HepG2 (cell line): Measurements from ENCODE around the gene CLCN4. TPM values are rescaled to one million over a fixed set of nuclear protein-coding genes. Genes with fewer than 3 reads are reported as not detected.

ENCODE experiments used
- DDIT3 ChIP-seq: sonication (generic); formaldehyde crosslinking; IDR thresholded peaks from 2 replicates; pipeline ENCODE4 v1.4.0; 2020; ENCODE audit warnings: mild to moderate bottlenecking, missing genetic modification reagents
- HNF1A ChIP-seq, 2 experiments: sonication (generic) in 1 of 2; formaldehyde crosslinking in 1 of 2; IDR thresholded peaks; 2 replicates each; pipeline versions ENCODE4 v1.4.0 to v1.6.1; 2016 to 2020; ENCODE audit warnings: borderline replicate concordance in 1 of 2, low read depth in 1 of 2, mild to moderate bottlenecking in 1 of 2, missing genetic modification reagents in 1 of 2
- KDM5B ChIP-seq: sonication (generic); formaldehyde crosslinking; IDR thresholded peaks from 2 replicates; pipeline ENCODE4 v1.4.0; 2020; ENCODE audit warnings: missing genetic modification reagents, mild to moderate bottlenecking, borderline replicate concordance
- MBNL3 ChIP-seq: fragments of 250-450 bp; sonication (Bioruptor Pico); conservative IDR thresholded peaks from 2 replicates; pipeline ENCODE4 v1.8.0; 2022; ENCODE audit warnings: mild to moderate bottlenecking, inconsistent platforms
- MEIS2 ChIP-seq: sonication (generic); formaldehyde crosslinking; IDR thresholded peaks from 2 replicates; pipeline ENCODE4 v1.9.0; 2021; ENCODE audit warnings: mild to moderate bottlenecking, missing genetic modification reagents
- ONECUT2 ChIP-seq: sonication (generic); formaldehyde crosslinking; IDR thresholded peaks from 2 replicates; pipeline ENCODE4 v1.4.0; 2020; ENCODE audit warnings: missing genetic modification reagents
- SPEN ChIP-seq: sonication (generic); formaldehyde crosslinking; IDR thresholded peaks from 2 replicates; pipeline ENCODE4 v1.5.1; 2020; ENCODE audit warnings: low read depth, mild to moderate bottlenecking, missing genetic modification reagents
- TAF15 ChIP-seq: fragments of 200-400 bp; formaldehyde crosslinking; IDR thresholded peaks from one replicate; pipeline ENCODE4 v1.6.1; 2018; ENCODE audit warnings: mild to moderate bottlenecking, low read depth, low read length; ENCODE audit not compliant: poor library complexity, severe bottlenecking
- TCF7L2 ChIP-seq: IDR thresholded peaks from 2 replicates; pipeline ENCODE4 v1.6.1; 2011; ENCODE audit warnings: mild to moderate bottlenecking, low read depth, low read length, moderate library complexity
- ZFY ChIP-seq: sonication (generic); formaldehyde crosslinking; IDR thresholded peaks from 2 replicates; pipeline ENCODE4 v1.4.0; 2020; ENCODE audit warnings: missing genetic modification reagents
- ZNF20 ChIP-seq: sonication (generic); formaldehyde crosslinking; IDR thresholded peaks from 2 replicates; pipeline ENCODE4 v1.4.0; 2020; ENCODE audit warnings: mild to moderate bottlenecking, moderate library complexity, missing genetic modification reagents
- ZNF510 ChIP-seq: sonication (generic); formaldehyde crosslinking; IDR thresholded peaks from 2 replicates; pipeline ENCODE4 v1.4.0; 2020; ENCODE audit warnings: low read depth, mild to moderate bottlenecking, missing genetic modification reagents
- polyA plus RNA-seq, 8 experiments: library from polyadenylated mRNA; depleted of rRNA in 3 of 8; stranded (reverse) in 7 of 8; unstranded in 1 of 8; fragments of >200 nt; fragmentation: Illumina TruSeq in 4 of 8; extraction: Trizol in 4 of 8; gene quantifications; 2 replicates each; pipeline versions ENCODE4 v1.2.1 to v1.2.3, GENCODE V29; 2011 to 2016; ENCODE audit warnings: low read depth in 4 of 8, missing spikeins in 1 of 8, mixed read lengths in 1 of 8; ENCODE audit not compliant: insufficient read depth in 1 of 8
- total RNA-seq, 5 experiments: library from RNA; depleted of rRNA; stranded (reverse); fragments of >200 nt; fragmentation: Illumina TruSeq; extraction: Trizol; gene quantifications; 2 replicates each; pipeline ENCODE4 v1.2.3, GENCODE V29; 2016; ENCODE audit warnings: low read depth in 1 of 5
- TF ChIP-seq, protein P1 (sequence below): IDR thresholded peaks from 2 replicates; pipeline ENCODE4 v1.6.1; 2016
- TF ChIP-seq, protein P2 (sequence below): sonication (generic); formaldehyde crosslinking; IDR thresholded peaks from 2 replicates; pipeline ENCODE4 v1.4.0; 2020; ENCODE audit warnings: mild to moderate bottlenecking, missing genetic modification reagents, borderline replicate concordance
- TF ChIP-seq, protein P3 (sequence below): sonication (generic); formaldehyde crosslinking; IDR thresholded peaks from 2 replicates; pipeline ENCODE4 v1.4.0; 2020; ENCODE audit warnings: mild to moderate bottlenecking, missing genetic modification reagents, borderline replicate concordance

CLCN4 gene
- total and polyA plus RNA-seq, 2 of the 13 experiments (the other 11 are each of a cell fraction or from before 2014, with no cell fraction given), result 1.8 to 2.5 TPM

DNA sequence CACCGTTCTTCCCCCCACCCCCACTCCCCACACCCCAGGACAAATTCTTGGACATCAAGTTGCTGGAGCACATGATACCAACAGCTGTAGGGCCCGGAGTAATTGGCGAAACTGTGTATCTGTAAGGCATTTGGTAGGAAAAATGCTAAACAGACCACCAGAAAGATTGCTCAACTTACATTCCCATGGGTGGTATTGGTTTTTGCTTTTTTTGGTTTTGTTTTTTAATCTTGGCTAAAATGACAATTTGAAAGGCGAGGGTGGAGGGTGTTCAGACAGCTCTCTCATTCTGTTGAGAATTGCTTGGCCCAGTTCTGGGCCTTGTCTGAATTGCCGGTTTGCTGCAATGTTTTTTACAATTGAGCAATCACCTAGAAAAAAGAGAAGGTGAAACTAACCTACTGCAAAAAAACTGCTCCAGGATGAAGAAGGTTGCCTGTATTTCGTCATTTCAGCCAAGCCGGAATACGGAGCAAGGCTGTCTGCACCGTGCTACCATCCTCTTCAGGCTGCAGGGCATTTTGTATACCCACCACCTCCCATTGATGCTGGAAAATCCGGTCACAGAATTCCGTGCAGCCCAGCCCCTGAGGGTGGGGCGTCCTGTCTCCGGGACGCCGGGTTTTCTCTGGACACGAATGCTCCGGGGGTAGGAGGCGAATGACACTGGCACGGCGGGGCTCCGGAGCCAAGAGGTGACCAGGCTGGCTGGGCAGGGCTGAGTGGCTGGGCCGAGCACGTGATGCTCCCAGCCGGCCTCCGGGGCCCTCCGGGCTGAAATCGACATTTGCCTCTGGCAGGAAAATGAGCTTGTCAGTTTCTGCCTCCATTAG, at the start of gene CLCN4 (continued):
- TF ChIP-seq, protein P1, sequence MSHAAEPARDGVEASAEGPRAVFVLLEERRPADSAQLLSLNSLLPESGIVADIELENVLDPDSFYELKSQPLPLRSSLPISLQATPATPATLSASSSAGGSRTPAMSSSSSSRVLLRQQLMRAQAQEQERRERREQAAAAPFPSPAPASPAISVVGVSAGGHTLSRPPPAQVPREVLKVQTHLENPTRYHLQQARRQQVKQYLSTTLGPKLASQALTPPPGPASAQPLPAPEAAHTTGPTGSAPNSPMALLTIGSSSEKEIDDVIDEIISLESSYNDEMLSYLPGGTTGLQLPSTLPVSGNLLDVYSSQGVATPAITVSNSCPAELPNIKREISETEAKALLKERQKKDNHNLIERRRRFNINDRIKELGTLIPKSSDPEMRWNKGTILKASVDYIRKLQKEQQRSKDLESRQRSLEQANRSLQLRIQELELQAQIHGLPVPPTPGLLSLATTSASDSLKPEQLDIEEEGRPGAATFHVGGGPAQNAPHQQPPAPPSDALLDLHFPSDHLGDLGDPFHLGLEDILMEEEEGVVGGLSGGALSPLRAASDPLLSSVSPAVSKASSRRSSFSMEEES (CRISPR knock-in tag), result 0 out of 2 replicates have a peak, but pooled peaks have one; percentile 4
- no peak for TF ChIP-seq MEIS2
- no peak for TF ChIP-seq ZNF510 (CRISPR knock-in tag)
- TF ChIP-seq ZFY (CRISPR knock-in tag), result peak; percentile 45; the same call in 1 of the 2 replicates
- TF ChIP-seq, protein P2, sequence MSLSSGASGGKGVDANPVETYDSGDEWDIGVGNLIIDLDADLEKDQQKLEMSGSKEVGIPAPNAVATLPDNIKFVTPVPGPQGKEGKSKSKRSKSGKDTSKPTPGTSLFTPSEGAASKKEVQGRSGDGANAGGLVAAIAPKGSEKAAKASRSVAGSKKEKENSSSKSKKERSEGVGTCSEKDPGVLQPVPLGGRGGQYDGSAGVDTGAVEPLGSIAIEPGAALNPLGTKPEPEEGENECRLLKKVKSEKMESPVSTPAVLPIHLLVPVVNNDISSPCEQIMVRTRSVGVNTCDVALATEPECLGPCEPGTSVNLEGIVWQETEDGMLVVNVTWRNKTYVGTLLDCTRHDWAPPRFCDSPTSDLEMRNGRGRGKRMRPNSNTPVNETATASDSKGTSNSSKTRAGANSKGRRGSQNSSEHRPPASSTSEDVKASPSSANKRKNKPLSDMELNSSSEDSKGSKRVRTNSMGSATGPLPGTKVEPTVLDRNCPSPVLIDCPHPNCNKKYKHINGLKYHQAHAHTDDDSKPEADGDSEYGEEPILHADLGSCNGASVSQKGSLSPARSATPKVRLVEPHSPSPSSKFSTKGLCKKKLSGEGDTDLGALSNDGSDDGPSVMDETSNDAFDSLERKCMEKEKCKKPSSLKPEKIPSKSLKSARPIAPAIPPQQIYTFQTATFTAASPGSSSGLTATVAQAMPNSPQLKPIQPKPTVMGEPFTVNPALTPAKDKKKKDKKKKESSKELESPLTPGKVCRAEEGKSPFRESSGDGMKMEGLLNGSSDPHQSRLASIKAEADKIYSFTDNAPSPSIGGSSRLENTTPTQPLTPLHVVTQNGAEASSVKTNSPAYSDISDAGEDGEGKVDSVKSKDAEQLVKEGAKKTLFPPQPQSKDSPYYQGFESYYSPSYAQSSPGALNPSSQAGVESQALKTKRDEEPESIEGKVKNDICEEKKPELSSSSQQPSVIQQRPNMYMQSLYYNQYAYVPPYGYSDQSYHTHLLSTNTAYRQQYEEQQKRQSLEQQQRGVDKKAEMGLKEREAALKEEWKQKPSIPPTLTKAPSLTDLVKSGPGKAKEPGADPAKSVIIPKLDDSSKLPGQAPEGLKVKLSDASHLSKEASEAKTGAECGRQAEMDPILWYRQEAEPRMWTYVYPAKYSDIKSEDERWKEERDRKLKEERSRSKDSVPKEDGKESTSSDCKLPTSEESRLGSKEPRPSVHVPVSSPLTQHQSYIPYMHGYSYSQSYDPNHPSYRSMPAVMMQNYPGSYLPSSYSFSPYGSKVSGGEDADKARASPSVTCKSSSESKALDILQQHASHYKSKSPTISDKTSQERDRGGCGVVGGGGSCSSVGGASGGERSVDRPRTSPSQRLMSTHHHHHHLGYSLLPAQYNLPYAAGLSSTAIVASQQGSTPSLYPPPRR (CRISPR knock-in tag), result no peak
- no peak for TF ChIP-seq KDM5B (CRISPR knock-in tag)
- no peak for TF ChIP-seq ZNF20
- no peak for TF ChIP-seq TAF15
- TF ChIP-seq MBNL3 (CRISPR knock-in tag), result no peak
- TF ChIP-seq ONECUT2, result no peak
- TF ChIP-seq, protein P3, sequence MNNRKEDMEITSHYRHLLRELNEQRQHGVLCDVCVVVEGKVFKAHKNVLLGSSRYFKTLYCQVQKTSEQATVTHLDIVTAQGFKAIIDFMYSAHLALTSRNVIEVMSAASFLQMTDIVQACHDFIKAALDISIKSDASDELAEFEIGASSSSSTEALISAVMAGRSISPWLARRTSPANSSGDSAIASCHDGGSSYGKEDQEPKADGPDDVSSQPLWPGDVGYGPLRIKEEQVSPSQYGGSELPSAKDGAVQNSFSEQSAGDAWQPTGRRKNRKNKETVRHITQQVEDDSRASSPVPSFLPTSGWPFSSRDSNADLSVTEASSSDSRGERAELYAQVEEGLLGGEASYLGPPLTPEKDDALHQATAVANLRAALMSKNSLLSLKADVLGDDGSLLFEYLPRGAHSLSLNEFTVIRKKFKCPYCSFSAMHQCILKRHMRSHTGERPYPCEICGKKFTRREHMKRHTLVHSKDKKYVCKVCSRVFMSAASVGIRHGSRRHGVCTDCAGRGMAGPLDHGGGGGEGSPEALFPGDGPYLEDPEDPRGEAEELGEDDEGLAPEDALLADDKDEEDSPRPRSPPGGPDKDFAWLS (CRISPR knock-in tag), result no peak
- no peak for TF ChIP-seq TCF7L2
- no peak for TF ChIP-seq SPEN (CRISPR knock-in tag)
- no peak for TF ChIP-seq DDIT3 (CRISPR knock-in tag)
- TF ChIP-seq HNF1A (IDR thresholded peaks at IDR 0.05; ENCODE audit: low read depth), result no peak
- TF ChIP-seq HNF1A (CRISPR knock-in tag; IDR thresholded peaks at IDR 0.05; ENCODE audit: borderline replicate concordance), result peak; percentile 19; the same call in 1 of the 2 replicates
